SU-DHL-6 (cell line): ENCODE measurements around the gene PDF.

Experiments
- CTCF ChIP-seq: fragments of 200-600 bp; sonication (generic); IDR thresholded peaks from one replicate; pipeline ENCODE4 v1.5.1; 2017; ENCODE audit warnings: antibody characterized with exemption, mild to moderate bottlenecking, low read length, moderate library complexity; ENCODE audit not compliant: insufficient read depth, poor library complexity, severe bottlenecking
- EZH2phosphoT487 ChIP-seq: fragments of 200-600 bp; sonication (generic), shearing (Covaris generic); conservative IDR thresholded peaks from 2 replicates; pipeline ENCODE4 v1.6.1; 2018; ENCODE audit warnings: mild to moderate bottlenecking, antibody characterized with exemption, low read length, moderate library complexity, mixed read lengths

- no peak for TF ChIP-seq CTCF
- TF ChIP-seq EZH2phosphoT487 = no peak
These were observed 8.0 kb downstream of the PDF start for GRCh38 chr16:69322343-69322742.
